HG03439 (cell line): Measurements from ENCODE around the gene CUEDC1.

ENCODE experiments used
- ATAC-seq: cut with Tn5 transposase; IDR thresholded peaks from one replicate; pipeline ENCODE4 v1.9.1; 2021; ENCODE audit warnings: mild to moderate bottlenecking, moderate library complexity; ENCODE audit not compliant: unreplicated experiment

The CUEDC1 gene, protein sequence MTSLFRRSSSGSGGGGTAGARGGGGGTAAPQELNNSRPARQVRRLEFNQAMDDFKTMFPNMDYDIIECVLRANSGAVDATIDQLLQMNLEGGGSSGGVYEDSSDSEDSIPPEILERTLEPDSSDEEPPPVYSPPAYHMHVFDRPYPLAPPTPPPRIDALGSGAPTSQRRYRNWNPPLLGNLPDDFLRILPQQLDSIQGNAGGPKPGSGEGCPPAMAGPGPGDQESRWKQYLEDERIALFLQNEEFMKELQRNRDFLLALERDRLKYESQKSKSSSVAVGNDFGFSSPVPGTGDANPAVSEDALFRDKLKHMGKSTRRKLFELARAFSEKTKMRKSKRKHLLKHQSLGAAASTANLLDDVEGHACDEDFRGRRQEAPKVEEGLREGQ

DNA sequence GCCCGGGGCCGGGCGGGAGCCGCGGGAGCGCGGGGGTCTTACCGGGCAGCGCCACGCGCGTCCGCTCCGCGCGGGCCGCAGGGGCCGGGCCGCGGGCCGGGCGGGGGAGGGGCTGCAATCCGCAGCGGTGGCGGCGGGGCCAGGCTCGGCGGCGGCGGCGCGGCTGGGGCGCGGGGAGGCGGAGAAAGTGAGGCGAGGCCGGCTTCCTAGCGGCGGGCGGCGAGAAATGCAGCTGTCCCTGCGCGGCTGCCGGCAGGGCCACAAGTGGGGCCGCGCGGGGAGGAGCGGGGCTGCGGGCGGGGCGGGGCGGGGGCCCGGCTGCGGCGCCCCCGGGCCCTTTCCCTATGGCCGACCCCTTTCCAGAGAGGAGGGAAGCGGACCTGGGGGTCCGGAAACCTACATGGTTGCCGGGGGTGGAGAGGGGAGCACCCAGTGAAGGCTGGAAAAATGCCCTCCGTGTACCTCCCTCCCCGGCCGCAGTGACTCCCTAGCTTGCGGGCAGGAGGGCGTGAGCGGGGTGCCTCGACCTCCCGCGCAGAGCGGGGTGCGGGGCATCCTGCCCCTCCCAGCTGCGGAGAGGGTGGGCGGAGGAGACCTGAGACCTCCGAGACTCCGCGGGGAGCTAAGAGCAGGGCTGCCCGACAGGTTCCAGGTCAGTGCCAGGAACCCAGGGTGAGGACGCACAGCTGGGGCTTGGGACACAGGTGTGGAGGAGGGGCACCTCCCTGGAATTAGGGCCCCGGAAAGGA is at the start of gene CUEDC1:
TSS of gene CUEDC1 (minus strand) at position 230 of the 749 bp plus-strand sequence. CDS start 69,848 bp downstream, outside the sequence.
- ATAC-seq: no peak

DNA sequence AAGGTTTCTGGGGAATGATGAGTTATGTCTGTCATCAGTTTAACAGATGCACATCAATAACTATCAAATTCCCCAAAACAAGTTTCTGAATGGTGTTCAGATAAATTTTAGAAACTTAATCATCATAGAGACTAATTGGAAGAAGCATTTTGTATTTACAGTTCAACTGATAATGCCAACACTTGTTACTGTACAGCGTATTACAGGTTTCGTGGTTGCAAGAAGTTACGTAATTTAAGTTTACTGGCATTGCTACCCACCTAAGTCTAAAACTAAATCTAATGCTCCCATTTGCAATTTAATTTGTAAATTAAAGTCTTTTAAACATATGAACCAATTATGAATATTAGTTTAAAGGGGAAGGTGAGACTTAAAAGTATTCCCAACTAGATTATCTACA is 48.8 kb upstream of the CUEDC1 start:
- ATAC-seq: no peak

DNA sequence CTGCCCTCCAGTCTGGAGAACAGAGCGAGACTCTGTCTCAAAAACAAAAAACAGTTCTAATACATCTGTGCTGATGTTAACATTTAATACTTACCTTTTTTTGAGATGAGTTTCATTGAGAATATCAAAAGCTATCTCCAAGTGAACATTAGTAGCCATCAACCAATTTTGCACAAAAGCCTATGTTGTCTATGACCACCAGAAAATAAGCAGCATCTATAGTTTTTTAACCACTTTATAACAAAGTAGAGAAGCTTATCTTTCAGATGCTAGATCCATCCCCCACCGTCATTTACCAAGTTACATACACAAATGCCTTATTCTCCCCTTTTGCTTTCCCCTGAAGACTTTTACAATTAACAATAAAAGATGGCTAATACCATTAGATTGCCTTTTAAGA is 47.8 kb upstream of the CUEDC1 start:
- no peak for ATAC-seq

DNA sequence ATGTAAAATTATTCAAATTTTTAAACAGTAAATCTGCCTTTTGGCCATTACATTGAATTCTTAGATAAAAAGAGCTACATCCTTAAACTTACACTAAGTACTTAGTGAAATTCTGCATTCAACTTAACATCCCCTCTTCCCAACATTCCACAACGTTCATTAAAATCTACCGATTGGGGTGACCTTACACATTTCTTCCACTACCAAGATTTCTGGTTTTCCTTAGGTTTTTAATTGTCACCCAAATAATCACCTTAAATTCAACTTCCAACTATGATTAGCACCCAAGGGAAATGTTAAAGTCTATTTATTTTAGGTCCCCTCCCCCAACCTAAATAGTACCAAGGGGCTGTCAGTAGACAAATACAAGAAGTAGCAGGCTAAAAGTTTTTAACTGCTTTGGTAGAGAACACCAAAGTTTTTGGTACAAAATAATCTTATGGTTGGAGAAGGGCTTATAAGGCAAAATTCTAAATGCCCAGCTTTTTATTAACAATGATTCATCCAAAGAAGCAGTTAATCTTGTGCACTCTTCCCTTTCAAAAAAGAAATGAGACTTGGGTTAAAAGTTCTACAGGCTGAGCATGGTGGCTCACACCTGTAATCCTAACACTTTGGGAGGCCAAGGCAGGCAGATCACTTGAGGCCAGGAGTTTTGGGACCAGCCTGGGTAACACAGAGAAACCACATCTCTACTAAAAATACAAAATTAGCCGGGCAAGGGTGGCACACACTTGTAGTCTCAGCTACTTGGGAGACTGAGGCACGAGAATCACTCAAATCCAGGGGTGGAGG is 47.1 kb upstream of the CUEDC1 start:
- no peak for ATAC-seq

DNA sequence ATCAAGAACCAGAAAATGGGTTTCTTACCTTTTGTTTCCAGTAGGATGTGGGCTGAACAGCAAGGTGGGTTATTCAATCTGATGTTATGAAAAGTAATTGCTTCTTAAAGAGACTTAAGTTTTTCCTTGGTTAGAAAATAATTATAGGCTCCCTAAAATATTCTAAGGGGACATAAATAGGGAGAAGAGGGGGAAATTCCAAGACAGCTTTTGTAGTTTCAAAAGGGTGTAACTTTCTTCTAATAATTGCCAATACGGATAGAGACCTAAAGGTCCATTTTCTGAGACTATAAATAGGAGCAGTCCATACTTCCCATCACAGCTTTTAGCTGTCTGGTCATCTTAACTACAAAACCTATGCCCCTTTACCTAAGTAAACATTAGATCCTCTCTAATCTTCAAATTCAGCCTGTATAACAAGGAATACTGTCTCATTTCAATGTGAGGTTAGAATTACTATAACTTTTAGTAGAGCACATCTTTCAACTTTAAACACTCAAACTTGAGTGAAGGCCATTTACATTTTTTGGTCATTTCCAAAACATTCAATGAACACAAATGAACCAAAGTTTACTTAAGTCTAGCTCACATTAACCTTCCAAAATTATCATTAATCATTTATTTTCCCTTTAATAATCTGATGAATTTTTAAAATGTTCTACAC is 46.4 kb upstream of the CUEDC1 start:
- ATAC-seq: no peak

DNA sequence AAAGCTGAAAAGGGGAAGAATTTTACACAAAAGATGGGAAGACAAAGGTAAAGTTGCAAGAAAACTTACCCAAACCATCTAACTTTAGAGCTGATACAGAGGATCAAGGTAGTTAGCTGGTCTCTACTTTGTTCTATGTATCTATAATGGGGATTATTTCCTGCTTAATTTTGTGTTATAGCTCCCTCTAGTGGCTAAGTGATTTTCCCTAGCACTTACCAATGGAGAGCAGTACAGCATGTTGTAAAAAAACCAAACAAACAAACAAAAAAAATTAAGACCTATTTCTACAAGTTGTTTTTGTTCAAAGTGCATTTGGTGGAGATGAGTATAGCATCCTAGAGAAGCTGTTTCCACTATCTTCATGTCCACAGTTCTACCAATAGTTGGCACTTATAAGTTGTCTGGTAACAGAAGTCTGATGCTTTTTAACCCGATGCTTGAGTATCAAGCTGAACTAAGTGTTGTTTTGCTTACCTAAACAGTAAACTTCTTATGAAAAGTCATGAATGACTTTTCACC is 44.3 kb upstream of the CUEDC1 start:
- peak; percentile 51 for ATAC-seq

DNA sequence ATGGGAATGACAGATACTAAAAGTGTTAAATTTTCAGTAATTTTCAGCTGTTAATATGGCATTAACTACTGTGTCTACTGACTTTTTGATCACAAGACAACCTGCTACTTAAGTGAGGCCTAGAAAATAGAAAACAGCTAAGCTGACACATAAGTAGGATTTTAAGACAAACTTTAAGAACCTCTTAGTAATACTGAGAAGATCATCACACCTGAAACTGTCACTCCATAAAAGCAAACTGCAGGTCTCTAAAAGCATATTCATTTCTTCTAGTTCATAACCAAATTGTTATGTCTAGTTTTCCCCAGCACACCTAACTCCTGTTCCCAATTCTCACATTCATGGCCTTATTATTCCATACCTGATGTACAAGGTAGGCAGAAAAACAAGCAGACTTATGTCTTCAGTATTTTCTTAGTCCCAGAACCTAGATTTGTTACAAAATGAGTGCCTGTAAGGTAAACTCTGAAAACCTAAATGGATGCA is 43.8 kb upstream of the CUEDC1 start:
- ATAC-seq: no peak

DNA sequence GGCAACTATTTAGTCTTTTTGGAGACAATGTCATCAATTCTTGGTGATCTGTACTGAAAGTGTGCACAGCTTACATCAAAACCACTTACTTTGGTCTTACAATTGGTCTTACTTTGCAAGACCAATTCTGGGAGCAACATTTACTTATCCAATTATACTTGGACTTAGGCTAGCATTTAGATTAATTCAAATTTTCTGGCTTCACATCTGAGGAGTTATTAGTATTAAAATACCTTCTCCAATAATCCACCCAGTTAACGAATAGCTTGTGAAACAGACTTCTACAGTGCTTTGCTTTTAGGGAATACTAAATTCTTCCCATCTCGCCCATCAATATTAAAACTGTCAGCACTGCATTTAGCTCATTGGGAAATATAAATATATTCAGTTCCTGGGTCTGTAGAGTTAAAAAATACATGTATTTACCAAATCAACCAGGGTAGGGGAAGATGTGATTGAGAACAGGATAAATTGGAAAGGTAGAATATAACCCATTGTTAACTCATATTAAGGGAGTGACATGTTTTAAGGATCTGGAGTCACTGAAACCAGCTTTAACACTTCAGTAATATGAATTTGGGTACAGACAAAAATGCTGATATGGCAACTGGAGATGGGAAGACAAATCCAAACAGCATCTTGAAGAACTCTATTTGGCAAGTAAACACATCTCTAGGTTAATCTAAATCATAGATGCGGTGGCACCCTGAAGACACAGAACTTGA is 42.0 kb upstream of the CUEDC1 start:
- no peak for ATAC-seq

DNA sequence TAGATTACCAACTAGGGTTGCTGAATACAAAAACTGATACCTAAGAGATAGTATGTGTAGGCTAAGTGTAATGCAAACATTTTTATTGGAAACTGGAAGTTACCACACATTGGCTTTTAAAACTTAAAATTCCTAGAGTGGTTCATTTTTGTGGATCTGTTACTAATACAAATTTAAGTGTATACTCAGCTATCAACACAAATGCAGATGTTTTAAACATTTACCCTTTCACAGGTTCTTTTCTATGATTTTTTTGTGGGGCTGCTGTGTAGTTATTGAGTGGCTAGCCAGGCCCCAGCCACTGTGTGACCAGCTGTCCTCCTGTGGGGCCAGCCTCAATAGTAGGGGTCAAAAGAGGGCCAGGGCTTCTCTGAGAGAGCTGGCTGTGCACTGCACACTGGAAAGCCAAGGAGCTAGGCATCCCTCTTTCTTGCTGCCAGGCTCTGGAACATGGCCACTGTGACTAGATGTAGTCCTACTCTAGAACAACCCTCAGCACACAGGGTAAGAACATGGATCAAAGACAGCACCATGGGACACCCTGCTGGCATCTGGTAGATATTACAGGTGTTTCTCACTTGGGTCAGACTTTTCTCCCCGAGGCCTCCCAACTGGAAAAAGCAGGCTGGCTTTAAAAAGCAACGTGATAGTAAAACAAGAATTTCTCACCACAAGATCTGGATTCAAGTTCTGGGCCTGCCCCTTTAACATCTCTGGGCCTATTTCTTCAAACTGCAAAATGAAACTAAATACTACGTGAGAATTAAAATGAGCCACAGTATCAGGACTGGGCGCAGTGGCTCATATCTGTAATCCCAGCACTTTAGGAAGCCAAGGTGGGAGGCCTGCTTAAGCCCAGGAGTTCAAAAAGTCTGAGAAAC is 40.1 kb upstream of the CUEDC1 start:
- ATAC-seq: peak; percentile 62

DNA sequence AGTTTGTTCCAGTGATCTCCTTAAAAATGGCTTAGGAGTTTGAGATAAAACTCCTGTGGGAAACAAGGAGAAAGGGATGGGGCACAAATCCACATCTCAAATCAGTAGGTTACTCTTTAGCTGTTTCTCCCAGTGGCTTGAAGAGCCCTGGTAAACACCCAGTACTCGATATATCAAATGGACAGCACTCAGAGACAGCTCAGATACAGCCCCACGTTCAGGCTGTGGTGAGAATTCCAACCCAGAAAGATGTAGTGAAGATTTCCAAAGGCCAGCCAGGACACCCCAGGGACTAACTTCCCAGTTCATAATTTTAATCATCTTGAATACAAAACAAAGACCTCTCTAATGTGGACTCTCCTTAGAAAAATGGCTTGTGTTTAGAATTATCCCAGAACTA is 39.2 kb upstream of the CUEDC1 start:
- ATAC-seq: no peak

DNA sequence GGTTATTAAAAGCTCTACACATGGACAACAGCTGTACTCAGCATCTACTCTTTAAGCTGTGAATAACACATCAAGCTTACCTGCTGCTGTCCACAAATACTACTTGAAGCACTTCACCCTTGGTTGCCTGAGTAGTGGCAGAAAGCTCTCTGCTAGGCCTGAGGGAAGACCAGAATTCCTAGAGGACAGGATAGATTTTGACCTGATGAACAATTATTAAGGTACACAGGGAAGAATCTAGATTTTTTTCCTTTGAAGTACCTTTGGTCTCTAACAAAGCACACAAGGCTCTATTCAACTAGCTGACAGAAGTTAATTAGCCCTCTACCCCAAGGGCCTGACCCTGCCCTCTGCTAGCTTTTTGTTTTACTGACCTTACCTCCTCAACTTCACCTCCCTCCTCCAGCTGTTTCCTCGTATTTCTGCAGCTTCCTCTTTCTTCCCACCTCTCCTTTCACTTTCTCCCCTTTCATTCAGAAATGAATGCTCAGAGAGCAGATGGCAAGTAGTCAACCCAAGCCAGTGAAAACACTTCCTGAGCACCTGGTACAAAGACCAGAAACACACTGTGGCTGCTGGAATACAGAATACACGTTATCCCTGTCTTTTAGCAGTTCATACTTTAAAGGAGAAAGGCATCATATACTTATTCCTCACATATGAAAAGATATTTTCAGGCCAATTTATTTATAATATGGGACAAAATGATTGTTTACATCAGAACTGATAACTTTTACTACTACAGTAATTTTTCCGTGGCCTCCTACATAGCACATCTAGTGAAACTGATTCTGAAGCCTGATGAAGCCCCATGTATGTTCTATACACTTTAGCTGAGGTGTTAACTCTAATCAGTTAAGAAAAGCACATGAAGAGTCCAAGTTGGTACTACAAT is 38.5 kb upstream of the CUEDC1 start:
- ATAC-seq: no peak

DNA sequence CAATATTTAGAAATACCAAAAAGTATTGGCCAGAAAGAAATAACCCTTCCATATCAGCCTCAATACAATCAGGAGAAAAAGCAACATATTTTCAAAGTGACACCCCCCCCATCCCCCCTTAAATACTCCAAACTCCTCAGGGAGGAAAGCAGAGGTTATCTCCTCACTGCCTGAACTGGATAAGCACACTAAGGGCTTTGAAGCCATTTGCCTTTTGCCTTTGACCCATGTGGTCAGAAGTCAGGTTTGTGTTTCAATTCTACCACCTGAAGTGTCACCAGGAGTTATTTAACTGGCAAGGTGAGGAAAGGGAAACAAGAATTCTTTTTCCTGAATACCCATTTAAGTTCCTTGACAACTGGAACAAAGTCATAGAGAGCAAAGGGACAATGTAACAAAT is 36.3 kb upstream of the CUEDC1 start:
- no peak for ATAC-seq

DNA sequence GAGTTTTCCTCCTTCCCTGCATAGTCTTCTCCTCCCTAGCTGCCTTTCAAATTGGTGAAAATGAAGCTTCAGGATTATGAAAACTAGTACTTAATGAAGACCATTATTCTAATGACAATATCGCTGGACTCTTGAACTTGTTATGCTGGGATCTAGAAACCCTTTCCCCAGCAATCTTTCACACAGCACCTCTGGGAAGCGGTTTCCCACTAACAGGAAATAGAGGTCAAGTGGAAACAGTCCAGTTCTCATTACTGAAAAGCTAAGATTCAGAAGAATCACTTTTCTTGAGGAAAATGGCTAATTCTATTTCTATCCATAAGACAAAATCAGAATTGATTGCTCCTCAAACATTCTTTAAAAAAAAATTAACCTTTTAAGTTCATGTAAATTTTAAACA is 34.8 kb upstream of the CUEDC1 start:
- ATAC-seq: no peak

DNA sequence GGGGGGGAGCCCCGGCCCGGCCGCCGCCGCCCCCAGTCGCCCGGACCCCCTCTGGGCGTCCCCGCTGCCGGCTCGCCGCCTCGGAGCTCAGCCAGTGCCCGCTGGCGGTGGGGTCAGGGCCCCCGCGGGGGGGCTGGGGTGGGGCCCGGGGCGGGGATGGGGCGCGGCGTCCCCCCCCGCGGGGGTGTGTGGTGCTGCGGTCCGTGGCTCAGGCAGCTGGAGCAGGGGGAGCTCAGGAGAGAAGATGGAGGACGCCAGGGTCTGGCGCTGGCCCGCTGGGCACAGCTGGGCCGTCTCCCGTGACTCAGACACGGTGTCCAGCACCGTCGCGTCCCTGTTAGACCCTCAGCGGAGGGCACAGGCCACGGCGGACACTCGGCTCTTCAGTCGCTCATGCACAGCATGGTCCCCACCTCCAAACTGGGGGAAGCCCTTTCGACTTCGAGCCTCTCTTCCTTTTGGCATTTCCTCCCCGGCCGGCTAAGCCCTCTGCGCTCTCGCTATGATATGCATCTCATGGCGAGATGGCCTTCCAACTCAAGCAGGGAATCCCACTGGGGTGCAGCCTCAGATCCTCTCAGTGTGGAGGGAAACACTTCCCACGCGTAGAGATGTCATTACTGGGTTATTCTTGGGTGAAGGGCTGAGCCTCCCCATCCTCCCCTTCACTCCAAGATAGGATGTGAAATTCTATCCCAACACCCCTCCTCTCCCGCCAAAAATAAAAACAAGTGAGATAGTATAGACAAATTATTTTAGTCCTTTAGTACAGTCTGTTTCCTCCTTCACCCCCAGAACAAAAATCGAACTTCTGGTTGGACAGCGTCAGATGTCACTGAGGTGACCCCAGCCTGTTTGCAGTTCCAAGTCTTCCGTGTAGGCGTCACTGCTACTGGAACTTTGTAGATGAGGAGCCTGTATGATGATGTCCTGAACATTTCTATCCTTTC is 33.4 kb upstream of the CUEDC1 start:
- peak; percentile 73 for ATAC-seq

DNA sequence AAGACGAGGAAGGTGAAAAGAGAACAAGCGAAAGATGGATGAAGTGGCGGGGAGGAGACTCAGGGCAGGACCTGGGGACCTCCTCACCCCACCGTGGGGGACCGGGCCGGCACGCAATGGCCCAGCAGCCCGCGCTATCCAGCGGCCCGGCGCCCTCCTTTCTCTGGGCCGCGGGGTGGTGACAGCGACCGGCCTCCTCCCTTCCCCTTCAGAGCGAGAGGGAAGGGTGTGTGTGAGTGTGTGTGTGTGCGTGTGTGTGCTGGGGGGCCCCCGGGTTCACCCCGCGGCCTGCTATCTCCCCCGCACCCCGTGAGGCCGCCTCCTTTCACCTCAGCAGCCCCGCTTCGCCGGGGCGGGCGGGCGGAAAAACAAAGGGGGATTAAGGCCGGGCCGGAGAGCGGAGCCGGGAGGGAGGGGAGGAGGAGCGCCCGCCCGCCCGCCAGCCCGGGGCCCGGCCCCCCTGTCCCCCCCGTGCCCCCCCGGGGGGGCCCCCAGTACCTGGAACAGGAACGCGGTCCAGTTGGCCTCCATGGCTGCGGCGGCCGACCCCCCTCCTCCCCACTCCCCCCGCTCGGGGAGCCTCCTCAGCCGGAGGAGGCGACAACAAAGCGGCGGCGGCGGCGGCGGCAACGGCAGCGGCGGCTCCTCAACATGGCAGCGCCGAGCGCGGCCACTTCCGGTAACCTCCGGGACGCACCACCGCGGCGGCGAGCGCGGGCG is 32.5 kb upstream of the CUEDC1 start, which contains the start of gene VEZF1:
TSS of gene VEZF1 (minus strand) at position 674 of the 720 bp plus-strand sequence. CDS start at position 531, 143 bp downstream.
- peak; percentile 62 for ATAC-seq
